HT-29 (cell line): ENCODE measurements around the gene SLC30A3. TPM values are rescaled to one million over a fixed set of nuclear protein-coding genes. Genes with fewer than 3 reads are reported as not detected.

Experiments
- DNase-seq: peaks from one replicate; pipeline ENCODE4 v3.0.0-alpha.2; 2015; ENCODE audit warnings: low spot score
- total RNA-seq: library from RNA; depleted of rRNA; stranded (reverse); fragments of >200 nt; shearing (Covaris generic); gene quantifications from 2 replicates; pipeline ENCODE4 v1.2.3, GENCODE V29; 2014

Gene SLC30A3
- total RNA-seq, 1 experiment from 2014 or later = not detected

GRCh38 chr2:27233341-27233740 lies 29.5 kb downstream of the SLC30A3 start:
- no peak for DNase-seq

- no peak for DNase-seq
These were observed 30.9 kb downstream of the SLC30A3 start for GRCh38 chr2:27231921-27232320.

- no peak for DNase-seq
These were observed 35.3 kb downstream of the SLC30A3 start for GRCh38 chr2:27227501-27227900.

GRCh38 chr2:27225526-27225925 lies 37.3 kb downstream of the SLC30A3 start:
- no peak for DNase-seq

GRCh38 chr2:27223416-27223815 lies 39.4 kb downstream of the SLC30A3 start:
- DNase-seq = no peak

- DNase-seq = no peak
These were observed 40.4 kb downstream of the SLC30A3 start for GRCh38 chr2:27222407-27222806.

GRCh38 chr2:27221166-27221565 lies 41.7 kb downstream of the SLC30A3 start:
- DNase-seq = no peak

GRCh38 chr2:27220091-27220490 lies 42.8 kb downstream of the SLC30A3 start:
- no peak for DNase-seq

- DNase-seq = no peak
These were observed 43.8 kb downstream of the SLC30A3 start for GRCh38 chr2:27219091-27219490.

GRCh38 chr2:27218614-27219013 lies 44.2 kb downstream of the SLC30A3 start:
- DNase-seq = no peak

GRCh38 chr2:27217173-27218121 lies 45.4 kb downstream of the SLC30A3 start, which contains the start of gene CAD:
Gene CAD (plus strand): TSS chr2:27217369. CDS start chr2:27217552, 183 bp downstream.
- DNase-seq = peak; percentile 89

- DNase-seq = no peak
These were observed 46.3 kb downstream of the SLC30A3 start for GRCh38 chr2:27216416-27217137.

- no peak for DNase-seq
These were observed 47.9 kb downstream of the SLC30A3 start for GRCh38 chr2:27214941-27215340.

- peak; percentile 78 for DNase-seq
These were observed 50.0 kb downstream of the SLC30A3 start for GRCh38 chr2:27212626-27213471.

GRCh38 chr2:27211943-27212625 lies 50.8 kb downstream of the SLC30A3 start, which contains the start of the genes ATRAID and SLC5A6:
Gene ATRAID (plus strand): TSS chr2:27212041. CDS start chr2:27212369, 328 bp downstream.
Gene SLC5A6 (minus strand): TSS chr2:27212268. CDS start chr2:27207650, 4,618 bp downstream.
- peak; percentile 90 for DNase-seq

GRCh38 chr2:27211241-27211942 lies 51.5 kb downstream of the SLC30A3 start:
- peak; percentile 67 for DNase-seq

GRCh38 chr2:27209621-27210401 lies 53.0 kb downstream of the SLC30A3 start:
- DNase-seq = no peak

- no peak for DNase-seq
These were observed 54.3 kb downstream of the SLC30A3 start for GRCh38 chr2:27208486-27209050.

GRCh38 chr2:27206346-27206745 lies 56.5 kb downstream of the SLC30A3 start:
- DNase-seq = no peak
